H1 (cell line): ENCODE results near the gene MAGI2. TPM values are rescaled to one million over a fixed set of nuclear protein-coding genes. Genes with fewer than 3 reads are reported as not detected.

ENCODE experiments used
- CTCF ChIA-PET: fragments of 300-600 bp; sonication (Branson Sonifier 250); formaldehyde crosslinking; loops from one replicate; lab custom pipeline; 2021; ENCODE audit not compliant: partially characterized antibody; lab: Charles Lee
- POLR2A ChIA-PET: fragments of 300-600 bp; sonication (Branson Sonifier 250); formaldehyde crosslinking; loops from one replicate; lab custom pipeline; 2021; ENCODE audit warnings: inconsistent platforms; ENCODE audit not compliant: partially characterized antibody; lab: Charles Lee
- DNase-seq, 2 experiments: peaks; one replicate each; pipeline versions ENCODE4 v3.0.0 to v3.0.0-alpha.2; 2010 to 2022; ENCODE audit warnings: low spot score in 2 of 2, low read depth in 1 of 2, mixed read lengths in 1 of 2
- FAIRE-seq: peaks from 2 replicates; lab custom pipeline; 2011; peaks lifted over from hg19 to GRCh38; lab: Jason Lieb, UNC
- H2AFZ ChIP-seq: 2 replicates; pipeline ENCODE4 v1.8.1; 2012; ENCODE audit warnings: low read length, inconsistent platforms
- H2AK5ac ChIP-seq: 2 replicates; pipeline ENCODE4 v1.6.1; 2013; ENCODE audit warnings: low read depth, low read length
- H2BK120ac ChIP-seq: replicated peaks from 2 replicates; pipeline ENCODE3; 2013; ENCODE audit warnings: low read depth, low read length, inconsistent platforms
- H2BK12ac ChIP-seq: 2 replicates; pipeline ENCODE4 v1.6.1; 2013; ENCODE audit warnings: low read depth, low read length
- H2BK15ac ChIP-seq: 2 replicates; pipeline ENCODE4 v1.6.1; 2013; ENCODE audit warnings: low read length
- H2BK20ac ChIP-seq: 2 replicates; pipeline ENCODE4 v1.6.1; 2013; ENCODE audit warnings: low read length
- H2BK5ac ChIP-seq: 2 replicates; pipeline ENCODE4 v1.6.1; 2013; ENCODE audit warnings: low read depth, low read length
- H3K14ac ChIP-seq: 2 replicates; pipeline ENCODE4 v1.6.1; 2013; ENCODE audit warnings: inconsistent platforms; ENCODE audit not compliant: insufficient read length
- H3K18ac ChIP-seq: 2 replicates; pipeline ENCODE4 v1.6.1; 2013; ENCODE audit warnings: low read length; ENCODE audit errors: extremely low read depth
- H3K23ac ChIP-seq: 2 replicates; pipeline ENCODE4 v1.6.1; 2013; ENCODE audit warnings: inconsistent platforms; ENCODE audit not compliant: insufficient read length
- H3K23me2 ChIP-seq: 2 replicates; pipeline ENCODE4 v1.6.1; 2013; ENCODE audit warnings: low read depth, low read length
- H3K27ac ChIP-seq: 2 replicates; pipeline ENCODE4 v1.6.1; 2011; ENCODE audit warnings: low read depth, low read length, inconsistent platforms
- H3K27me3 ChIP-seq, 4 experiments: replicated peaks in 1 of 4; 1 replicate in 1 of 4; 2 replicates in 3 of 4; pipeline versions ENCODE4 v1.6.1 to v1.8.1; 2011 to 2013; ENCODE audit warnings: low read length in 3 of 4, mild to moderate bottlenecking in 3 of 4, inconsistent platforms in 2 of 4, mixed read lengths in 2 of 4, moderate library complexity in 1 of 4; ENCODE audit not compliant: control insufficient read depth in 3 of 4, insufficient read depth in 3 of 4; ENCODE audit errors: extremely low read depth in 1 of 4
- H3K36me3 ChIP-seq, 4 experiments: 2 replicates each; pipeline versions ENCODE4 v1.6.1 to v1.8.1; 2011 to 2013; ENCODE audit warnings: mild to moderate bottlenecking in 4 of 4, low read length in 3 of 4, moderate library complexity in 2 of 4, control low read depth in 1 of 4, inconsistent platforms in 1 of 4; ENCODE audit not compliant: insufficient read depth in 4 of 4, control insufficient read depth in 2 of 4
- H3K4ac ChIP-seq: replicated peaks from 2 replicates; pipeline ENCODE3; 2013; ENCODE audit warnings: low read length, low read depth, mixed read lengths, inconsistent platforms; ENCODE audit not compliant: insufficient read length
- H3K4me1 ChIP-seq, 4 experiments: replicated peaks in 1 of 4; 1 replicate in 1 of 4; 2 replicates in 3 of 4; pipeline versions ENCODE4 v1.6.1 to v1.8.1; 2011 to 2013; ENCODE audit warnings: low read length in 3 of 4, inconsistent platforms in 2 of 4, mixed read lengths in 1 of 4; ENCODE audit not compliant: insufficient read depth in 4 of 4, control insufficient read depth in 3 of 4
- H3K4me2 ChIP-seq, 2 experiments: 2 replicates each; pipeline versions ENCODE4 v1.6.1 to v1.8.1; 2011 to 2013; ENCODE audit warnings: low read depth in 2 of 2, low read length in 2 of 2, control low read depth in 1 of 2, inconsistent platforms in 1 of 2, mild to moderate bottlenecking in 1 of 2; ENCODE audit not compliant: insufficient read depth in 1 of 2
- H3K4me3 ChIP-seq, 4 experiments: fragments of 200-600, 300-600 bp in 1 of 4; sonication (generic), shearing (Covaris generic), sonication (Bioruptor Twin) in 1 of 4; 2 replicates each; pipeline versions ENCODE4 v1.5.1 to v1.8.1; 2011 to 2016; ENCODE audit warnings: low read length in 4 of 4, low read depth in 3 of 4, control low read depth in 2 of 4, inconsistent platforms in 2 of 4, mild to moderate bottlenecking in 2 of 4, mixed read lengths in 1 of 4, moderate library complexity in 1 of 4; ENCODE audit not compliant: insufficient read depth in 2 of 4; ENCODE audit errors: extremely low read depth in 1 of 4
- H3K56ac ChIP-seq: replicated peaks from 2 replicates; pipeline ENCODE3; 2013; ENCODE audit warnings: low read depth, mild to moderate bottlenecking, mixed read lengths, low read length, inconsistent platforms; ENCODE audit not compliant: insufficient read length
- H3K79me1 ChIP-seq: 2 replicates; pipeline ENCODE4 v1.6.1; 2013; ENCODE audit warnings: low read depth, low read length, control low read depth
- H3K79me2 ChIP-seq, 2 experiments: 2 replicates each; pipeline versions ENCODE4 v1.6.1 to v1.8.1; 2012 to 2013; ENCODE audit warnings: low read length in 2 of 2, mild to moderate bottlenecking in 2 of 2, inconsistent platforms in 1 of 2; ENCODE audit not compliant: insufficient read depth in 2 of 2, control insufficient read depth in 1 of 2
- H3K9ac ChIP-seq, 4 experiments: replicated peaks in 1 of 4; 1 replicate in 1 of 4; 2 replicates in 3 of 4; pipeline versions ENCODE4 v1.6.1 to v1.8.1; 2011 to 2013; ENCODE audit warnings: low read depth in 3 of 4, low read length in 3 of 4, control low read depth in 2 of 4, mild to moderate bottlenecking in 2 of 4, moderate library complexity in 2 of 4, inconsistent platforms in 1 of 4; ENCODE audit errors: extremely low read depth in 1 of 4
- H3K9me3 ChIP-seq, 2 experiments: 2 replicates each; pipeline versions ENCODE4 v1.6.1 to v1.8.1; 2012 to 2013; ENCODE audit warnings: mild to moderate bottlenecking in 2 of 2, moderate library complexity in 2 of 2, control low read depth in 1 of 2, inconsistent platforms in 1 of 2, low read depth in 1 of 2, low read length in 1 of 2, mixed read lengths in 1 of 2; ENCODE audit not compliant: insufficient read depth in 2 of 2
- H4K20me1 ChIP-seq, 2 experiments: replicated peaks in 1 of 2; 2 replicates each; pipeline versions ENCODE3 to v1.8.1; 2011 to 2013; ENCODE audit warnings: inconsistent platforms in 2 of 2, low read length in 2 of 2, mild to moderate bottlenecking in 1 of 2; ENCODE audit not compliant: insufficient read depth in 2 of 2, control insufficient read depth in 1 of 2
- H4K5ac ChIP-seq: 2 replicates; pipeline ENCODE4 v1.6.1; 2013; ENCODE audit warnings: low read length, low read depth, mixed read lengths, inconsistent platforms; ENCODE audit not compliant: insufficient read length
- H4K8ac ChIP-seq: 2 replicates; pipeline ENCODE4 v1.8.0; 2013; ENCODE audit warnings: mild to moderate bottlenecking, moderate library complexity, low read length, inconsistent platforms; ENCODE audit not compliant: insufficient read depth; ENCODE audit errors: extremely low read depth
- H4K91ac ChIP-seq: replicated peaks from 2 replicates; pipeline ENCODE3; 2013; ENCODE audit warnings: low read length, mixed read lengths, inconsistent platforms; ENCODE audit not compliant: insufficient read length
- ASH2L ChIP-seq: fragments of 200-600, 300-600 bp; sonication (generic); IDR thresholded peaks from one replicate; pipeline ENCODE4 v1.7.1; 2017; ENCODE audit warnings: low read length
- BCL11A ChIP-seq, 2 experiments: IDR thresholded peaks; one replicate each; pipeline ENCODE4 v1.6.1; 2011; ENCODE audit warnings: low read depth in 2 of 2, low read length in 2 of 2, mild to moderate bottlenecking in 2 of 2
- CEBPB ChIP-seq: IDR thresholded peaks from 2 replicates; pipeline ENCODE4 v1.6.1; 2012; ENCODE audit warnings: low read depth, low read length
- CHD1 ChIP-seq: IDR thresholded peaks from 2 replicates; pipeline ENCODE4 v1.6.1; 2012; ENCODE audit warnings: low read depth, low read length, improper control_type of control experiment
- CHD2 ChIP-seq: IDR thresholded peaks from 2 replicates; pipeline ENCODE4 v1.6.1; 2012; ENCODE audit warnings: low read length, improper control_type of control experiment
- CTBP2 ChIP-seq: IDR thresholded peaks from 2 replicates; pipeline ENCODE4 v1.7.0; 2011; ENCODE audit warnings: borderline replicate concordance, mild to moderate bottlenecking, moderate library complexity, mixed read lengths, low read length; ENCODE audit not compliant: insufficient read depth, insufficient read length
- FOSL1 ChIP-seq: IDR thresholded peaks from 2 replicates; pipeline ENCODE4 v1.6.1; 2011; ENCODE audit warnings: mild to moderate bottlenecking, low read depth, low read length, moderate library complexity; ENCODE audit not compliant: insufficient read depth
- GABPA ChIP-seq: IDR thresholded peaks from 2 replicates; pipeline ENCODE4 v1.6.1; 2011; ENCODE audit warnings: mild to moderate bottlenecking, low read length, moderate library complexity, borderline replicate concordance; ENCODE audit not compliant: insufficient read depth
- JUND ChIP-seq: IDR thresholded peaks from 2 replicates; pipeline ENCODE4 v1.6.1; 2011; ENCODE audit warnings: mild to moderate bottlenecking, improper control_type of control experiment, low read length
- MAFK ChIP-seq: IDR thresholded peaks from 2 replicates; pipeline ENCODE4 v1.6.1; 2012; ENCODE audit warnings: low read depth, mild to moderate bottlenecking, improper control_type of control experiment, low read length
- POU5F1 ChIP-seq: IDR thresholded peaks from 2 replicates; pipeline ENCODE4 v1.6.1; 2011; ENCODE audit warnings: low read depth, mild to moderate bottlenecking, low read length, moderate library complexity
- SIX5 ChIP-seq: IDR thresholded peaks from 2 replicates; pipeline ENCODE4 v1.6.1; 2011; ENCODE audit warnings: mild to moderate bottlenecking, low read depth, low read length
- SP1 ChIP-seq: IDR thresholded peaks from 2 replicates; pipeline ENCODE4 v1.6.1; 2011; ENCODE audit warnings: low read depth, low read length
- WGBS, 2 experiments: shearing (Covaris generic) in 1 of 2; methylation state at CpG; one replicate each; pipeline versions ENCODE4 v1.1.6 to v1.1.7; 2013 to 2015; ENCODE audit warnings: low lambda C conversion rate in 2 of 2, mixed read lengths in 2 of 2, inconsistent platforms in 1 of 2, low coverage in 1 of 2, missing lambda C conversion rate in 1 of 2; ENCODE audit not compliant: insufficient replicate concordance in 2 of 2, insufficient coverage in 1 of 2, insufficient read length in 1 of 2; ENCODE audit errors: extremely low coverage in 1 of 2, missing lambda C conversion rate in 1 of 2; 5-methylcytosine and 5-hydroxymethylcytosine counted together
- polyA plus RNA-seq, 7 experiments: library from polyadenylated mRNA; depleted of rRNA in 3 of 7; stranded (reverse) in 5 of 7; unstranded in 2 of 7; fragments of >200 nt in 5 of 7; fragments of 200-250 nt in 2 of 7; gene quantifications; 1 replicate in 5 of 7; 2 replicates in 1 of 7; 4 replicates in 1 of 7; pipeline versions ENCODE4 v1.2.1 to v1.2.3, GENCODE V29; 2011 to 2013; ENCODE audit warnings: missing spikeins in 2 of 7, mixed read lengths in 2 of 7
- total RNA-seq: library from RNA; stranded (reverse); fragmentation: NEBNext Ultra II Directional; extraction: Animal tissue kit (Norgen Biotek cat#: 25700); gene quantifications from 2 replicates; pipeline ENCODE4 v1.2.1, GENCODE V29; 2021
- TF ChIP-seq, protein P1 (sequence below): IDR thresholded peaks from 2 replicates; pipeline ENCODE4 v1.6.1; 2012; ENCODE audit warnings: low read length, inconsistent platforms

MAGI2 gene
- total and polyA plus RNA-seq, 2 of the 8 experiments (the other 6 are each of a cell fraction or from before 2014, with no cell fraction given) = 6.0 to 27.3 TPM

DNA sequence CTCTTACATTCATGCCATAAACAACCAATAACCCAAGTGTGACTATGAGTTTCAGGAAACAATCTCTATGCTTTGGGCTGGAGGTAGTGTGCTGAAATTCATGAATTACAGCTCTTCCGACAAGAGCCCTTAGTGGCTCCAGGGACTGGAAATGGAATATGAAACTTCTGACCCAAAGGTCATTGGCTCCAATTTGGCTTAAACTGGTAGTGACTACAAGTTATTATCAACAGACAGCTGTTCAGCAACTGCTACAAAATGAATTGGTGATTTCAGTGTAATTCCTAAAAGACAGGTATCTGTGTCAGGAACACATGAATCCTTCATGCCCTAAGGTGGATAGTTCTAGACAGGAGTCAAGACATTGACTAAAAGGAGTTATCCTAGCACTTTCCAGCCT, 909.5 kb downstream of the MAGI2 start:
- no peak overlapping the region for H3K14ac ChIP-seq
- H2AFZ ChIP-seq = no peak overlapping the region
- no peak overlapping the region for H2BK15ac ChIP-seq
- no peaks in the 10 kb centered on the region; a peak in 1 of 8 replicates for H3K36me3 ChIP-seq
- no peaks in the 10 kb centered on the region for H3K79me2 ChIP-seq
- H3K79me1 ChIP-seq = no peaks in the 10 kb centered on the region
- no peaks in the 10 kb centered on the region for H3K27me3 ChIP-seq
- H2BK20ac ChIP-seq = no peak overlapping the region
- DNase-seq = no peak
- no peak for FAIRE-seq
- no peak overlapping the region for H3K27ac ChIP-seq
- CTCF ChIA-PET = no interaction called here
- POLR2A ChIA-PET = no interaction called here
- no peak overlapping the region for H2BK5ac ChIP-seq
- H3K9ac ChIP-seq = no peak overlapping the region
- H2AK5ac ChIP-seq = no peak overlapping the region
- H3K23me2 ChIP-seq = no peaks in the 10 kb centered on the region
- 82% methylated on average over 1 of the region's 1 CpG; no CpG with 5 or more reads in 1 of the 2 experiments for WGBS, 2 experiments
- H2BK120ac ChIP-seq = no peak overlapping the region
- no peak overlapping the region for H4K5ac ChIP-seq
- H3K18ac ChIP-seq = no peak overlapping the region
- H3K4me3 ChIP-seq = no peak overlapping the region
- H4K20me1 ChIP-seq = no peaks in the 10 kb centered on the region
- H3K9me3 ChIP-seq = no peaks in the 10 kb centered on the region
- H3K23ac ChIP-seq = no peak overlapping the region
- no peak overlapping the region for H3K4ac ChIP-seq
- no peak overlapping the region for H3K4me2 ChIP-seq
- H4K91ac ChIP-seq = no peak overlapping the region
- H3K56ac ChIP-seq = no peak overlapping the region
- H3K4me1 ChIP-seq = peaks cover 0 to 3% (median 0%) of the 10 kb centered on the region in 4 experiments; a peak in 1 of 7 replicates
- H2BK12ac ChIP-seq = 0 out of 2 replicates have a peak overlapping the region, but pooled peaks have one; percentile 79
- no peak overlapping the region for H4K8ac ChIP-seq
- TF ChIP-seq SP1 (no peak), CHD2 (no peak), CTBP2 (no peak), CEBPB (no peak), FOSL1 (no peak), SIX5 (no peak), GABPA (no peak), MAFK (no peak), BCL11A (IDR thresholded peaks at IDR 0.05; ENCODE audit: low read depth in 2 of 2, low read length in 2 of 2) (no peak), JUND (no peak), CHD1 (no peak), POU5F1 (no peak), ASH2L (no peak)
- TF ChIP-seq, protein P1, sequence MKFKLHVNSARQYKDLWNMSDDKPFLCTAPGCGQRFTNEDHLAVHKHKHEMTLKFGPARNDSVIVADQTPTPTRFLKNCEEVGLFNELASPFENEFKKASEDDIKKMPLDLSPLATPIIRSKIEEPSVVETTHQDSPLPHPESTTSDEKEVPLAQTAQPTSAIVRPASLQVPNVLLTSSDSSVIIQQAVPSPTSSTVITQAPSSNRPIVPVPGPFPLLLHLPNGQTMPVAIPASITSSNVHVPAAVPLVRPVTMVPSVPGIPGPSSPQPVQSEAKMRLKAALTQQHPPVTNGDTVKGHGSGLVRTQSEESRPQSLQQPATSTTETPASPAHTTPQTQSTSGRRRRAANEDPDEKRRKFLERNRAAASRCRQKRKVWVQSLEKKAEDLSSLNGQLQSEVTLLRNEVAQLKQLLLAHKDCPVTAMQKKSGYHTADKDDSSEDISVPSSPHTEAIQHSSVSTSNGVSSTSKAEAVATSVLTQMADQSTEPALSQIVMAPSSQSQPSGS = no peak
